Pancreas (tissue), 10 donors: ENCODE results near the gene DHDH. TPM values are rescaled to one million over a fixed set of nuclear protein-coding genes. Genes with fewer than 3 reads are reported as not detected.

Experiments
- ATAC-seq, 4 donors: fragments of 200-7000 bp; cut with Tn5 transposase; one replicate each; pipeline versions ENCODE4 v1.8.0 to v1.9.1; 2020; ENCODE audit warnings: mild to moderate bottlenecking in 4 of 4, moderate library complexity in 4 of 4
- DNase-seq, 6 donors: peaks; one replicate each; pipeline ENCODE4 v3.0.0-alpha.2; 2020
- FAIRE-seq: peaks from 2 replicates; lab custom pipeline; 2012; peaks lifted over from hg19 to GRCh38; lab: Jason Lieb, UNC
- H3K27ac ChIP-seq, 4 donors: fragments of 200-600 bp; sonication (generic); 1 replicate in 3 of 4; 2 replicates in 1 of 4; pipeline versions ENCODE4 v1.5.0 to v1.8.0; 2020
- H3K27me3 ChIP-seq, 4 donors: fragments of 200-600 bp; one replicate each; pipeline ENCODE4 v1.8.0; 2021
- H3K36me3 ChIP-seq, 3 donors: fragments of 200-600 bp; sonication (generic) in 1 of 3; one replicate each; pipeline versions ENCODE4 v1.5.0 to v1.8.0; 2020 to 2021
- H3K4me1 ChIP-seq, 3 donors: fragments of 200-600 bp; one replicate each; pipeline ENCODE4 v1.8.0; 2021
- H3K4me3 ChIP-seq, 4 donors: fragments of 200-600 bp; sonication (generic) in 2 of 4; one replicate each; pipeline versions ENCODE4 v1.5.0 to v1.8.0; 2020 to 2021
- H3K9me3 ChIP-seq, 4 donors: fragments of 200-600 bp; one replicate each; pipeline ENCODE4 v1.8.0; 2021
- WGBS, 2 donors: extraction: QIAGEN DNeasy Blood & Tissue Kit; methylation state at CpG; one replicate each; pipeline ENCODE4 v1.1.7; 2013; 5-methylcytosine and 5-hydroxymethylcytosine counted together
- intact Hi-C, 3 donors: fragments of 100-400 bp; cut with DNase I; formaldehyde crosslinking; loops; one replicate each; pipeline versions ENCODE4 v1.11.1 to v1.14.2; 2022
- polyA plus RNA-seq, 2 donors: library from polyadenylated mRNA; stranded (reverse); fragments of 200-250 nt; gene quantifications; one replicate each; pipeline ENCODE4 v1.2.3, GENCODE V29; 2013
- total RNA-seq, 6 donors: library from RNA; stranded (reverse); fragmentation: NEBNext Ultra II Directional in 4 of 6; extraction: Animal tissue kit (Norgen Biotek cat#: 25700) in 4 of 6; gene quantifications; one replicate each; pipeline versions ENCODE4 v1.2.1 to v1.2.4, GENCODE V29; 2021 to 2023
- TF ChIP-seq, protein P1 (sequence below), 4 donors: fragments of 200-600 bp; sonication (generic) in 3 of 4; IDR thresholded peaks; one replicate each; pipeline versions ENCODE4 v1.5.0 to v1.8.0; 2021; ENCODE audit warnings: antibody characterized with exemption in 4 of 4
- donor health status: healthy with polysubstance abuse.
- donor health status: DM: no; HTN: no; CAD: no; lungs with moderate emphysema.
- donor health status: DM: no; HTN: no; CAD: no.
- donor health status: control.
- donor health status: control.
- donor health status: Bipolar disorder and iron deficiency.
- donor health status: DM: yes; HTN: yes; CAD: no.
- donor health status: DM: no; HTN: no; CAD: no.
- donor health status: DM: no; HTN: no; CAD: no.
- donor health status: DM: yes; HTN: yes; CAD: no.

The DHDH gene
- total and polyA plus RNA-seq, 8 donors = 0.28 to 1.0 (median 0.30) TPM; not detected in 5

- no peak for DNase-seq
Measured at GRCh38 chr19:48955308-48955958, 21.9 kb downstream of the DHDH start.

DNA sequence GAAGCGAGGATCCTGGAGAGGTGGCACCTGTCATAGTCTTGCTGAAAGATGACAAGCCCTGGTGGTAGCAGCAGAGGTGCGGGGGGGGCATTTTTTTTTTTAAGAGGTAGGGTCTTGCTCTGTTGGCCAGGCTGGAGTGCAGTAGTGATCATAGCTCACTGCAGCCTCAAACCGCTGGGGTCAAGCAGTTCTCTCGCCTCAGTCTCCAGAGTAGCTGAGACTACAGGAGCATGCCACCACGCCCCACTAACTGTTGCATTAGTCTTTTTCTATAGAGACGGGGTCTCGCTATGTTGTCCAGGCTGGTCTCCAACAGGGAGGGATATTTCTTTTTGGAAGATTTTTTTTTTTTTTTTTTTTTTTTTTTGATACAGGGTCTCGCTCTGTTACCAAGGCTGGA lies 24.5 kb downstream of the DHDH start:
- no peaks in the 10 kb centered on the region for H3K36me3 ChIP-seq
- no peak for DNase-seq
- no peak for FAIRE-seq
- WGBS, 2 donors = 95 to 96% methylated on average over 7 to 8 of the region's 8 CpGs
- H3K9me3 ChIP-seq = no peaks in the 10 kb centered on the region
- H3K4me3 ChIP-seq = no peak overlapping the region
- intact Hi-C loops = no loop called here
- H3K27ac ChIP-seq = no peak overlapping the region
- TF ChIP-seq, protein P1, sequence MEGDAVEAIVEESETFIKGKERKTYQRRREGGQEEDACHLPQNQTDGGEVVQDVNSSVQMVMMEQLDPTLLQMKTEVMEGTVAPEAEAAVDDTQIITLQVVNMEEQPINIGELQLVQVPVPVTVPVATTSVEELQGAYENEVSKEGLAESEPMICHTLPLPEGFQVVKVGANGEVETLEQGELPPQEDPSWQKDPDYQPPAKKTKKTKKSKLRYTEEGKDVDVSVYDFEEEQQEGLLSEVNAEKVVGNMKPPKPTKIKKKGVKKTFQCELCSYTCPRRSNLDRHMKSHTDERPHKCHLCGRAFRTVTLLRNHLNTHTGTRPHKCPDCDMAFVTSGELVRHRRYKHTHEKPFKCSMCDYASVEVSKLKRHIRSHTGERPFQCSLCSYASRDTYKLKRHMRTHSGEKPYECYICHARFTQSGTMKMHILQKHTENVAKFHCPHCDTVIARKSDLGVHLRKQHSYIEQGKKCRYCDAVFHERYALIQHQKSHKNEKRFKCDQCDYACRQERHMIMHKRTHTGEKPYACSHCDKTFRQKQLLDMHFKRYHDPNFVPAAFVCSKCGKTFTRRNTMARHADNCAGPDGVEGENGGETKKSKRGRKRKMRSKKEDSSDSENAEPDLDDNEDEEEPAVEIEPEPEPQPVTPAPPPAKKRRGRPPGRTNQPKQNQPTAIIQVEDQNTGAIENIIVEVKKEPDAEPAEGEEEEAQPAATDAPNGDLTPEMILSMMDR (IDR thresholded peaks at IDR 0.05) = no peak
- peaks cover 0 to 6% (median 4%) of the 10 kb centered on the region in 3 donors for H3K4me1 ChIP-seq
- no peak for ATAC-seq
- no peaks in the 10 kb centered on the region for H3K27me3 ChIP-seq

More at GRCh38 chr19:48955308-48955958, 21.9 kb downstream of the DHDH start:
- intact Hi-C loops = no loop called here
- WGBS, 2 donors = 52 to 60% methylated on average over 15 to 16 of the region's 16 CpGs
- Histone ChIP-seq H3K9me3 (no peaks in the 10 kb centered on the region), H3K4me3 (peak overlapping the region; percentile 72 to 92 (median 82)), H3K4me1 (peaks cover 0 to 6% (median 4%) of the 10 kb centered on the region in 3 donors), H3K27me3 (no peaks in the 10 kb centered on the region), H3K36me3 (no peaks in the 10 kb centered on the region), H3K27ac (peak overlapping the region in 2 of 4 donors; percentile 19 to 63)
- FAIRE-seq = no peak
- ATAC-seq = no peak
- TF ChIP-seq, protein P1 (IDR thresholded peaks at IDR 0.05) = no peak

GRCh38 chr19:48959341-48960239 lies 26.1 kb downstream of the DHDH start:
- H3K27ac ChIP-seq = no peak overlapping the region
- FAIRE-seq (no peak), DNase-seq (no peak), ATAC-seq (no peak)
- H3K9me3 ChIP-seq = no peaks in the 10 kb centered on the region
- TF ChIP-seq, protein P1 (IDR thresholded peaks at IDR 0.05) = no peak
- peaks cover 10 to 19% (median 11%) of the 10 kb centered on the region in 3 donors for H3K4me1 ChIP-seq
- no peak overlapping the region for H3K4me3 ChIP-seq
- H3K36me3 ChIP-seq = no peaks in the 10 kb centered on the region
- H3K27me3 ChIP-seq = no peaks in the 10 kb centered on the region
- 86 to 94% methylated on average over 16 of the region's 16 CpGs for WGBS, 2 donors
- intact Hi-C loops = loop anchor here in 2 of 3 donors (10.0 kb wide), 2 partner anchors 85 to 165 kb away; partner anchors contain the start of gene PPP1R15A (in 1 of the 2)

GRCh38 chr19:48961051-48961649 lies 27.7 kb downstream of the DHDH start:
- intact Hi-C loops = loop anchor here in 2 of 3 donors (10.0 kb wide), 2 partner anchors 86 to 166 kb away; partner anchors contain the start of gene PPP1R15A (in 1 of the 2)
- H3K27ac ChIP-seq = no peak overlapping the region
- TF ChIP-seq, protein P1 (IDR thresholded peaks at IDR 0.05) = no peak
- FAIRE-seq = no peak
- H3K4me1 ChIP-seq = peaks cover 7 to 15% (median 13%) of the 10 kb centered on the region in 3 donors
- H3K4me3 ChIP-seq = no peak overlapping the region
- no peaks in the 10 kb centered on the region for H3K27me3 ChIP-seq
- H3K36me3 ChIP-seq = no peaks in the 10 kb centered on the region
- no peak for ATAC-seq
- 89 to 92% methylated on average over 17 to 19 of the region's 19 CpGs for WGBS, 2 donors
- H3K9me3 ChIP-seq = no peaks in the 10 kb centered on the region
- DNase-seq = peak in 4 of 6 donors; percentile 23 to 78 (median 44)
